Measurements from ENCODE around the gene ACTN4.

The ACTN4 gene

GRCh38 chr19:38663957-38664502 is 16.6 kb downstream of the ACTN4 start:
- peaks cover 9% of the 10 kb centered on the region for H3K79me1 ChIP-seq (ENCODE audit: low read length)
- H2BK120ac ChIP-seq (ENCODE audit: low read depth, low read length): no peak overlapping the region
- no peaks in the 10 kb centered on the region for H3K36me3 ChIP-seq (ENCODE audit: control insufficient read depth, insufficient read depth, low read length)
- peak overlapping the region; percentile 12 for H2BK5ac ChIP-seq (ENCODE audit: low read length)
- H3K23ac ChIP-seq (ENCODE audit: low read length): peak overlapping the region; percentile 83
- no peak overlapping the region for H2AK5ac ChIP-seq (ENCODE audit: low read length)
- peaks cover 82% of the 10 kb centered on the region for H3K79me2 ChIP-seq (ENCODE audit: control insufficient read depth, insufficient read depth, low read length)
- no peak overlapping the region for H3K4me2 ChIP-seq (ENCODE audit: low read length)
- H4K5ac ChIP-seq (ENCODE audit: low read length): no peak overlapping the region
- no peak overlapping the region for H3K18ac ChIP-seq (ENCODE audit: low read length)
- peaks cover 36% of the 10 kb centered on the region for H3K4me1 ChIP-seq (ENCODE audit: control insufficient read depth, low read depth, low read length)
- H3K4ac ChIP-seq (ENCODE audit: low read depth, low read length): no peak overlapping the region
- no peak for DNase-seq
- H2BK15ac ChIP-seq (replicated peaks; ENCODE audit: low read depth): no peak overlapping the region
- H4K8ac ChIP-seq (ENCODE audit: low read depth, low read length): no peak overlapping the region
- H3K56ac ChIP-seq (ENCODE audit: low read length): peak overlapping the region; percentile 49
- H3K9ac ChIP-seq (ENCODE audit: low read length): peak overlapping the region; percentile 16
- H3K27ac ChIP-seq (ENCODE audit: low read depth, low read length): no peak overlapping the region
- no peak overlapping the region for H3K4me3 ChIP-seq (ENCODE audit: low read length)
- no CpG with 5 or more reads among the region's 19 CpGs for WGBS (ENCODE audit: extremely low coverage, insufficient coverage, low lambda C conversion rate)
- H3K27me3 ChIP-seq (ENCODE audit: insufficient read depth, low read length, poor library complexity): no peaks in the 10 kb centered on the region

GRCh38 chr19:38664503-38665211 is 17.2 kb downstream of the ACTN4 start:
- Histone ChIP-seq H3K9ac (ENCODE audit: low read length) (peak overlapping the region; percentile 16), H3K4me1 (ENCODE audit: control insufficient read depth, low read depth, low read length) (peaks cover 38% of the 10 kb centered on the region), H3K27ac (ENCODE audit: low read depth, low read length) (peak overlapping the region; percentile 84), H3K23ac (ENCODE audit: low read length) (no peak overlapping the region), H3K79me2 (ENCODE audit: control insufficient read depth, insufficient read depth, low read length) (peaks cover 82% of the 10 kb centered on the region), H3K79me1 (ENCODE audit: low read length) (peaks cover 11% of the 10 kb centered on the region), H3K36me3 (ENCODE audit: control insufficient read depth, insufficient read depth, low read length) (no peaks in the 10 kb centered on the region), H3K27me3 (ENCODE audit: insufficient read depth, low read length, poor library complexity) (no peaks in the 10 kb centered on the region), H4K8ac (ENCODE audit: low read depth, low read length) (no peak overlapping the region), H2AK5ac (ENCODE audit: low read length) (no peak overlapping the region), H3K4me2 (ENCODE audit: low read length) (no peak overlapping the region), H2BK15ac (replicated peaks; ENCODE audit: low read depth) (no peak overlapping the region), H2BK120ac (ENCODE audit: low read depth, low read length) (no peak overlapping the region), H2BK5ac (ENCODE audit: low read length) (peak overlapping the region; percentile 12), H3K4me3 (ENCODE audit: low read length) (no peak overlapping the region), H4K5ac (ENCODE audit: low read length) (no peak overlapping the region), H3K18ac (ENCODE audit: low read length) (peak overlapping the region; percentile 71), H3K56ac (ENCODE audit: low read length) (peak overlapping the region; percentile 49), H3K4ac (ENCODE audit: low read depth, low read length) (no peak overlapping the region)
- WGBS (ENCODE audit: extremely low coverage, insufficient coverage, low lambda C conversion rate): no CpG with 5 or more reads among the region's 7 CpGs
- peak; percentile 59 for DNase-seq

- Histone ChIP-seq H3K4me2 (ENCODE audit: low read length) (no peak overlapping the region), H3K4me1 (ENCODE audit: control insufficient read depth, low read depth, low read length) (peaks cover 42% of the 10 kb centered on the region), H3K27ac (ENCODE audit: low read depth, low read length) (peak overlapping the region; percentile 84), H3K18ac (ENCODE audit: low read length) (peak overlapping the region; percentile 71), H3K4me3 (ENCODE audit: low read length) (no peak overlapping the region), H4K8ac (ENCODE audit: low read depth, low read length) (no peak overlapping the region), H4K5ac (ENCODE audit: low read length) (no peak overlapping the region), H2AK5ac (ENCODE audit: low read length) (no peak overlapping the region), H2BK15ac (replicated peaks; ENCODE audit: low read depth) (no peak overlapping the region), H3K79me2 (ENCODE audit: control insufficient read depth, insufficient read depth, low read length) (peaks cover 83% of the 10 kb centered on the region), H3K9ac (ENCODE audit: low read length) (peak overlapping the region; percentile 61), H3K27me3 (ENCODE audit: insufficient read depth, low read length, poor library complexity) (no peaks in the 10 kb centered on the region), H3K79me1 (ENCODE audit: low read length) (peaks cover 16% of the 10 kb centered on the region), H2BK120ac (ENCODE audit: low read depth, low read length) (no peak overlapping the region), H3K56ac (ENCODE audit: low read length) (peak overlapping the region; percentile 83), H3K4ac (ENCODE audit: low read depth, low read length) (peak overlapping the region; percentile 46), H3K23ac (ENCODE audit: low read length) (no peak overlapping the region), H3K36me3 (ENCODE audit: control insufficient read depth, insufficient read depth, low read length) (no peaks in the 10 kb centered on the region), H2BK5ac (ENCODE audit: low read length) (peak overlapping the region; percentile 64)
- no peak for DNase-seq
- no CpG with 5 or more reads among the region's 13 CpGs for WGBS (ENCODE audit: extremely low coverage, insufficient coverage, low lambda C conversion rate)
These were observed 17.9 kb downstream of the ACTN4 start for GRCh38 chr19:38665219-38665931.

GRCh38 chr19:38665950-38666662 is 18.7 kb downstream of the ACTN4 start:
- peaks cover 44% of the 10 kb centered on the region for H3K4me1 ChIP-seq (ENCODE audit: control insufficient read depth, low read depth, low read length)
- H4K5ac ChIP-seq (ENCODE audit: low read length): no peak overlapping the region
- no peaks in the 10 kb centered on the region for H3K36me3 ChIP-seq (ENCODE audit: control insufficient read depth, insufficient read depth, low read length)
- no peak overlapping the region for H2BK15ac ChIP-seq (replicated peaks; ENCODE audit: low read depth)
- peak overlapping the region; percentile 92 for H2BK5ac ChIP-seq (ENCODE audit: low read length)
- peak overlapping the region; percentile 71 for H3K18ac ChIP-seq (ENCODE audit: low read length)
- H3K4ac ChIP-seq (ENCODE audit: low read depth, low read length): peak overlapping the region; percentile 58
- peak overlapping the region; percentile 14 for H2BK120ac ChIP-seq (ENCODE audit: low read depth, low read length)
- peak overlapping the region; percentile 26 for H3K4me2 ChIP-seq (ENCODE audit: low read length)
- no peak overlapping the region for H3K4me3 ChIP-seq (ENCODE audit: low read length)
- no CpG with 5 or more reads among the region's 19 CpGs for WGBS (ENCODE audit: extremely low coverage, insufficient coverage, low lambda C conversion rate)
- H3K23ac ChIP-seq (ENCODE audit: low read length): no peak overlapping the region
- peak overlapping the region; percentile 84 for H3K27ac ChIP-seq (ENCODE audit: low read depth, low read length)
- peaks cover 82% of the 10 kb centered on the region for H3K79me2 ChIP-seq (ENCODE audit: control insufficient read depth, insufficient read depth, low read length)
- no peaks in the 10 kb centered on the region for H3K27me3 ChIP-seq (ENCODE audit: insufficient read depth, low read length, poor library complexity)
- H2AK5ac ChIP-seq (ENCODE audit: low read length): peak overlapping the region; percentile 86
- peak overlapping the region; percentile 93 for H3K56ac ChIP-seq (ENCODE audit: low read length)
- no peak overlapping the region for H4K8ac ChIP-seq (ENCODE audit: low read depth, low read length)
- peak; percentile 99 for DNase-seq
- peaks cover 16% of the 10 kb centered on the region for H3K79me1 ChIP-seq (ENCODE audit: low read length)
- H3K9ac ChIP-seq (ENCODE audit: low read length): peak overlapping the region; percentile 70

- no CpG with 5 or more reads among the region's 10 CpGs for WGBS (ENCODE audit: extremely low coverage, insufficient coverage, low lambda C conversion rate)
- peaks cover 21% of the 10 kb centered on the region for H3K79me1 ChIP-seq (ENCODE audit: low read length)
- peaks cover 52% of the 10 kb centered on the region for H3K4me1 ChIP-seq (ENCODE audit: control insufficient read depth, low read depth, low read length)
- peaks cover 85% of the 10 kb centered on the region for H3K79me2 ChIP-seq (ENCODE audit: control insufficient read depth, insufficient read depth, low read length)
- peak overlapping the region; percentile 70 for H3K9ac ChIP-seq (ENCODE audit: low read length)
- peak overlapping the region; percentile 93 for H3K56ac ChIP-seq (ENCODE audit: low read length)
- H2BK120ac ChIP-seq (ENCODE audit: low read depth, low read length): peak overlapping the region; percentile 14
- no peak overlapping the region for H3K23ac ChIP-seq (ENCODE audit: low read length)
- peak overlapping the region; percentile 74 for H3K27ac ChIP-seq (ENCODE audit: low read depth, low read length)
- peak overlapping the region; percentile 10 for H3K18ac ChIP-seq (ENCODE audit: low read length)
- no peaks in the 10 kb centered on the region for H3K27me3 ChIP-seq (ENCODE audit: insufficient read depth, low read length, poor library complexity)
- H2BK5ac ChIP-seq (ENCODE audit: low read length): peak overlapping the region; percentile 92
- no peak overlapping the region for H4K5ac ChIP-seq (ENCODE audit: low read length)
- peak overlapping the region; percentile 58 for H3K4ac ChIP-seq (ENCODE audit: low read depth, low read length)
- H4K8ac ChIP-seq (ENCODE audit: low read depth, low read length): no peak overlapping the region
- peak overlapping the region; percentile 86 for H2AK5ac ChIP-seq (ENCODE audit: low read length)
- H2BK15ac ChIP-seq (replicated peaks; ENCODE audit: low read depth): no peak overlapping the region
- H3K36me3 ChIP-seq (ENCODE audit: control insufficient read depth, insufficient read depth, low read length): no peaks in the 10 kb centered on the region
- no peak overlapping the region for H3K4me3 ChIP-seq (ENCODE audit: low read length)
- DNase-seq: peak; percentile 96
- H3K4me2 ChIP-seq (ENCODE audit: low read length): no peak overlapping the region
These were observed 19.4 kb downstream of the ACTN4 start for GRCh38 chr19:38666663-38667511.
